SU-DHL-6 (cell line): Measurements from ENCODE around the gene PICALM.

Source experiments
- EZH2phosphoT487 ChIP-seq: fragments of 200-600 bp; sonication (generic), shearing (Covaris generic); conservative IDR thresholded peaks from 2 replicates; pipeline ENCODE4 v1.6.1; 2018; ENCODE audit warnings: mild to moderate bottlenecking, antibody characterized with exemption, low read length, moderate library complexity, mixed read lengths
- TF ChIP-seq, protein P1 (sequence below): fragments of 200-600 bp; sonication (generic); IDR thresholded peaks from one replicate; pipeline ENCODE4 v1.5.1; 2017; ENCODE audit warnings: antibody characterized with exemption, mild to moderate bottlenecking, low read length, moderate library complexity; ENCODE audit not compliant: insufficient read depth, poor library complexity, severe bottlenecking

DNA sequence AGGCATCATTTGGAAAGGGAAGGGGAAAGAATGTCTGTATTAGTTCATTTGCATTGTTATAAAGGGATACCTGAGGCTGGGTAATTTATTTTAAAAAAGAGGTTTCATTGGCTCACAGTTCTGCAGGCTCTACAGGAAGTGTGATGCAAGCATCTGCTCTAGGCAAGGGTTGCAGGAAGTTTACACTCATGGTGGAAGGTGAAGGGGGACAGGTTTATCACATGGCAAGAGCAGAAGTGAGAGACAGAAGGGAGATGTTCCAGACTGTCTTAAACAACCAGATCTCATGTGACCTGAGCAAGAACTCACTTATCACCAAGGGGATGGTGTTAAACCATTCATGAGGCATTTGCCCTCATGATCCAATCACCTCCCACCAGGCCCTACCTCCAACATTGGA, 123.1 kb downstream of the PICALM start:
- TF ChIP-seq, protein P1, sequence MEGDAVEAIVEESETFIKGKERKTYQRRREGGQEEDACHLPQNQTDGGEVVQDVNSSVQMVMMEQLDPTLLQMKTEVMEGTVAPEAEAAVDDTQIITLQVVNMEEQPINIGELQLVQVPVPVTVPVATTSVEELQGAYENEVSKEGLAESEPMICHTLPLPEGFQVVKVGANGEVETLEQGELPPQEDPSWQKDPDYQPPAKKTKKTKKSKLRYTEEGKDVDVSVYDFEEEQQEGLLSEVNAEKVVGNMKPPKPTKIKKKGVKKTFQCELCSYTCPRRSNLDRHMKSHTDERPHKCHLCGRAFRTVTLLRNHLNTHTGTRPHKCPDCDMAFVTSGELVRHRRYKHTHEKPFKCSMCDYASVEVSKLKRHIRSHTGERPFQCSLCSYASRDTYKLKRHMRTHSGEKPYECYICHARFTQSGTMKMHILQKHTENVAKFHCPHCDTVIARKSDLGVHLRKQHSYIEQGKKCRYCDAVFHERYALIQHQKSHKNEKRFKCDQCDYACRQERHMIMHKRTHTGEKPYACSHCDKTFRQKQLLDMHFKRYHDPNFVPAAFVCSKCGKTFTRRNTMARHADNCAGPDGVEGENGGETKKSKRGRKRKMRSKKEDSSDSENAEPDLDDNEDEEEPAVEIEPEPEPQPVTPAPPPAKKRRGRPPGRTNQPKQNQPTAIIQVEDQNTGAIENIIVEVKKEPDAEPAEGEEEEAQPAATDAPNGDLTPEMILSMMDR, result no peak
- TF ChIP-seq EZH2phosphoT487, result no peak
